HG02870 (cell line): ENCODE measurements around the gene C4A.
"Not testable (repeated sequence)": the region's sequence is repeated elsewhere in the genome, so short reads cannot be mapped to it uniquely, and the experiment has no call there.

Experiments used
- ATAC-seq: cut with Tn5 transposase; IDR thresholded peaks from one replicate; pipeline ENCODE4 v1.9.1; 2021; ENCODE audit warnings: mild to moderate bottlenecking, moderate library complexity; ENCODE audit not compliant: unreplicated experiment

C4A gene

DNA sequence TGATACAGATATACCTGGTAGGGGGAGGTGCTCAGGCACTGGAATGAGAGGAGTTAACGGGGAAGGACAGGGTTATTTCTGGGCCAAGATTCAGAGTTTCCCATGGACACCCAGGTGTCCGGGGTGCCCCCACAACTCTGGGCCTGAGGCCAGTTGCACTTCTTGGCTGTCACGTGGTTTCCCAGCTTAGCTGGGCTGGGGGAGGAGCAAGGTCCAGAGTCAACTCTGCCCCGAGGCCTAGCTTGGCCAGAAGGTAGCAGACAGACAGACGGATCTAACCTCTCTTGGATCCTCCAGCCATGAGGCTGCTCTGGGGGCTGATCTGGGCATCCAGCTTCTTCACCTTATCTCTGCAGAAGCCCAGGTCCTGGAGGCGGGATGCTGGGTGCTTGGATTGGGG, 32.7 kb downstream of the C4A start, which contains the start of gene C4B:
C4B (plus strand) TSS at position 249 of the 400 bp plus-strand sequence; CDS start at position 300, 51 bp downstream.
- ATAC-seq, result not testable (repeated sequence)

DNA sequence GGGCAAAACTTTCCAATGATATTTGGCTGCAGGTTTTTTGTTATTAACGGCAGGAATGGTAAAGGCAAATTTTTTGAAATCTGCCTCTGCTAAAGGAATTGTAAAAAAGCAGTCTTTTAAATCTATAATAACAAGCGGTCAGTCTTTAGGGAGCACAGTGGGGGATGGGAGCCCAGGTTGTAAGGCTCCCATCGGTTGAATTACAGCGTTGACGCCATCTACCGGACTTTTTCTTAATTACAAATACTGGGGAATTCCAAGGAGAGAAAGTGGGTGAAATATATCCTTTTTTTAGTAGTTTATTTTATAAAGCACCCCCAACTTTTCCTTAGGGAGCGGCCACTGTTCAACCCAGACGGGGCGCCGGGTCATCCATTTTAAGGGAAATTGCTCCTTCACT, 40.2 kb downstream of the C4A start:
- ATAC-seq, result not testable (repeated sequence)

DNA sequence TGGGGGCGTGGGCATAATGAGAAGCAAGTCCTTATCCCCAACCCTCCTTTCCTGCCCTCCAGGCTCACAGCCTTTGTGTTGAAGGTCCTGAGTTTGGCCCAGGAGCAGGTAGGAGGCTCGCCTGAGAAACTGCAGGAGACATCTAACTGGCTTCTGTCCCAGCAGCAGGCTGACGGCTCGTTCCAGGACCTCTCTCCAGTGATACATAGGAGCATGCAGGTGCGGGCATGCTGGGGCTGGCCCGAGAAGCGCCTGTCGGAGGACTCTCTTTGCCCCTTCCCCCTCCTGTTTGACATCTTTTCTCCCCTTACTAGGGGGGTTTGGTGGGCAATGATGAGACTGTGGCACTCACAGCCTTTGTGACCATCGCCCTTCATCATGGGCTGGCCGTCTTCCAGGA, 46.8 kb downstream of the C4A start:
- not testable (repeated sequence) for ATAC-seq

DNA sequence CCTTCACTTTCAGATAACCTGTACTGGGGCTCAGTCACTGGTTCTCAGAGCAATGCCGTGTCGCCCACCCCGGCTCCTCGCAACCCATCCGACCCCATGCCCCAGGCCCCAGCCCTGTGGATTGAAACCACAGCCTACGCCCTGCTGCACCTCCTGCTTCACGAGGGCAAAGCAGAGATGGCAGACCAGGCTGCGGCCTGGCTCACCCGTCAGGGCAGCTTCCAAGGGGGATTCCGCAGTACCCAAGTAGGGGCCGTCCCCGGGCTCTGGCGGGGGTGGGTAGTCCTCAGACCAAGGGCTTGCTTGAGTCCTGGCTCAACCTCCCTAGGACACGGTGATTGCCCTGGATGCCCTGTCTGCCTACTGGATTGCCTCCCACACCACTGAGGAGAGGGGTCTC, 47.7 kb downstream of the C4A start:
- not testable (repeated sequence) for ATAC-seq

DNA sequence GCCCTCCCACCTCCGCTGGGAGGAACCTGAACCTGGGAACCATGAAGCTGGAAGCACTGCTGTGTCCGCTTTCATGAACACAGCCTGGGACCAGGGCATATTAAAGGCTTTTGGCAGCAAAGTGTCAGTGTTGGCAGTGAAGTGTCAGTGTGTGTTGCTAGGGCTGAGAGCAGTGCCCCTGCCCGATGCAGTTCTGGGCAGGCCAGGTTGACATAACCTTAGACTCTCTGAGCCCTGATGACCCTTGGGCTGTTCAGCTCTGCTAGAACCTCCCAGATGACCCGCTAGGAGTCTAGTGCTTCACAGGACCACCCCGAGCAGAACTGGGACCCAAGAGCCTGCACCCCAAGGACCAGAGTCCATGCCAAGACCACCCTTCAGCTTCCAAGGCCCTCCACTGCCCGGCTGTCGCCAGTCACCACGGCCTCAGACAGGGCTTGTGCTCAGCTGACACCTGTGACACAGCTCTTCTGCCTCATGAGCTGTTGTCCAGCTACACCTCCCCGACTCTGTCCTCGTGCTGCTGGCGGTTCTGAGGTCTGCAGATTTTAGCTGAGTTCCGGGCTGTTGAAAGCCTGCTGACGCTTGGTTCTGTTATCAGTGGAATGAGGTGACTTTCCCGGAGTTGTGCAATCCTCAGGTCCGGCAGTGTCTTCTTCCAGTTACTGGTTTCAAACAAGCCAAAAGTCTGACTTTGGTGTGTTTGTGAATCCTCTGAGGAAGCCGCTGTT, 53.6 kb downstream of the C4A start:
- ATAC-seq, result not testable (repeated sequence)

DNA sequence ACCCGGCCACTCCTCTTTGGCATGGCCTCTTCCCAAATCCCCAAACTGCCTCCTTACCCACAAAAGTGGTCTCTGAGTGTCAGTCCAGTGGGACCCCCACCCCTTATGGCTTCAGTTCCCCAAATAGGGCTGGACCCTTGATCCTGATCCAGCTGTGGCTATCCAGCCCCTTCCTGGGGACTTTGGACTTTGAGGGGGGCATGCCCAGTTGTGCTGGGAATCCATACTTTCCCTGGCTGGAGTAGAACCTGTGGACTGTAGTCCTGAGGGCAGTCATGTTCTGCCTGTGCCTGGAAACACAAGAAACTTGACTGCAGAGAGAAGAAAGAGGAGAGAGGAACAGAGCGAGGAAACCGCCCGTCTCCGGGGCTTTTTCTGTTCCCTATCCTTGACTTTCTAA, 55.3 kb downstream of the C4A start:
- not testable (repeated sequence) for ATAC-seq

DNA sequence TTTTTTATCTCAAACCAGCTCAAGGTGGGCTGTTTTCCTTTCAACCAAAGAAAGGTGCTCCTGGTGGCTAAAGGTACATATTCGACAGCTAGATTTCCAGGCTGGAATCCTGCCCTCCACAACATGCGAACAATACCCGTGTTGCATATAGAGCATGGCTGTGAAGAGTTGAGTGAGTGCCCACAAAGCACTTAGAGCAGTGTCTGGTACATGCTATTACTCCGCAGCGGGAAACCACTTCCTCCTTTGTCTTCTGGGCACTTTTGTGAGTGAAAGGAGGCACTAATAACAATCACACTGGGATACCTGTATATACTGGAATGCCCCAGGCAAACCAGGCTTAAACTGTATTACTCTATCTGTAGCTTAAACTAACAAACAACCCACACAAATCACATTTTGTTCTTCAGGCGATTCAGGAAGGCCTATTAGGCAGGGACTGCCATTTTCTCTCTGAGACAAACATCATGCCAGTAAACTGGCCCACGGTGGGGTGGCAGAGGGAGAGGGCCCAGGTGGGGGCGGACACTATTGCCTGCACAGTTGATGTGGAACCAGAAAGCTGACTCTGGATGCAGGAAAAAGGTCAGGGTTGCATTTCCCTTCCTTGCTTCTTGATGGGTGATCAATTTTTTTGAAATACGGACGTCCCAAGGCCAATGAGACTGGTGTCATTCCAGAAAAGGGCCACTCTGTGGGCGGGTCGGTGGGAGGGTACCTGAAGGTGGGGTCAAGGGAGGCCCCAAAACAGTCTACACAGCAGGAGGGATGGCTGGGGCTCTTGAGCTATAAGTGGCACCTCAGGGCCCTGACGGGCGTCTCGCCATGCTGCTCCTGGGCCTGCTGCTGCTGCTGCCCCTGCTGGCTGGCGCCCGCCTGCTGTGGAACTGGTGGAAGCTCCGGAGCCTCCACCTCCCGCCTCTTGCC, 56.0 kb downstream of the C4A start, which contains the start of gene CYP21A2:
CYP21A2 (plus strand) TSS at position 818 of the 927 bp plus-strand sequence; CDS start at position 826, 8 bp downstream.
- not testable (repeated sequence) for ATAC-seq

DNA sequence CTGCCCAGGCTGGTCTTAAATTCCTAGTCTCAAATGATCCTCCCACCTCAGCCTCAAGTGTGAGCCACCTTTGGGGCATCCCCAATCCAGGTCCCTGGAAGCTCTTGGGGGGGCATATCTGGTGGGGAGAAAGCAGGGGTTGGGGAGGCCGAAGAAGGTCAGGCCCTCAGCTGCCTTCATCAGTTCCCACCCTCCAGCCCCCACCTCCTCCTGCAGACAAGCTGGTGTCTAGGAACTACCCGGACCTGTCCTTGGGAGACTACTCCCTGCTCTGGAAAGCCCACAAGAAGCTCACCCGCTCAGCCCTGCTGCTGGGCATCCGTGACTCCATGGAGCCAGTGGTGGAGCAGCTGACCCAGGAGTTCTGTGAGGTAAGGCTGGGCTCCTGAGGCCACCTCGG, 57.0 kb downstream of the C4A start:
- not testable (repeated sequence) for ATAC-seq

DNA sequence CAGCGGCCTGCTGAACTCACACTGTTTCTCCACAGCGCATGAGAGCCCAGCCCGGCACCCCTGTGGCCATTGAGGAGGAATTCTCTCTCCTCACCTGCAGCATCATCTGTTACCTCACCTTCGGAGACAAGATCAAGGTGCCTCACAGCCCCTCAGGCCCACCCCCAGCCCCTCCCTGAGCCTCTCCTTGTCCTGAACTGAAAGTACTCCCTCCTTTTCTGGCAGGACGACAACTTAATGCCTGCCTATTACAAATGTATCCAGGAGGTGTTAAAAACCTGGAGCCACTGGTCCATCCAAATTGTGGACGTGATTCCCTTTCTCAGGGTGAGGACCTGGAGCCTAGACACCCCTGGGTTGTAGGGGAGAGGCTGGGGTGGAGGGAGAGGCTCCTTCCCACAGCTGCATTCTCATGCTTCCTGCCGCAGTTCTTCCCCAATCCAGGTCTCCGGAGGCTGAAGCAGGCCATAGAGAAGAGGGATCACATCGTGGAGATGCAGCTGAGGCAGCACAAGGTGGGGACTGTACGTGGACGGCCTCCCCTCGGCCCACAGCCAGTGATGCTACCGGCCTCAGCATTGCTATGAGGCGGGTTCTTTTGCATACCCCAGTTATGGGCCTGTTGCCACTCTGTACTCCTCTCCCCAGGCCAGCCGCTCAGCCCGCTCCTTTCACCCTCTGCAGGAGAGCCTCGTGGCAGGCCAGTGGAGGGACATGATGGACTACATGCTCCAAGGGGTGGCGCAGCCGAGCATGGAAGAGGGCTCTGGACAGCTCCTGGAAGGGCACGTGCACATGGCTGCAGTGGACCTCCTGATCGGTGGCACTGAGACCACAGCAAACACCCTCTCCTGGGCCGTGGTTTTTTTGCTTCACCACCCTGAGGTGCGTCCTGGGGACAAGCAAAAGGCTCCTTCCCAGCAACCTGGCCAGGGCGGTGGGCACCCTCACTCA, 57.7 kb downstream of the C4A start:
- ATAC-seq, result not testable (repeated sequence)

DNA sequence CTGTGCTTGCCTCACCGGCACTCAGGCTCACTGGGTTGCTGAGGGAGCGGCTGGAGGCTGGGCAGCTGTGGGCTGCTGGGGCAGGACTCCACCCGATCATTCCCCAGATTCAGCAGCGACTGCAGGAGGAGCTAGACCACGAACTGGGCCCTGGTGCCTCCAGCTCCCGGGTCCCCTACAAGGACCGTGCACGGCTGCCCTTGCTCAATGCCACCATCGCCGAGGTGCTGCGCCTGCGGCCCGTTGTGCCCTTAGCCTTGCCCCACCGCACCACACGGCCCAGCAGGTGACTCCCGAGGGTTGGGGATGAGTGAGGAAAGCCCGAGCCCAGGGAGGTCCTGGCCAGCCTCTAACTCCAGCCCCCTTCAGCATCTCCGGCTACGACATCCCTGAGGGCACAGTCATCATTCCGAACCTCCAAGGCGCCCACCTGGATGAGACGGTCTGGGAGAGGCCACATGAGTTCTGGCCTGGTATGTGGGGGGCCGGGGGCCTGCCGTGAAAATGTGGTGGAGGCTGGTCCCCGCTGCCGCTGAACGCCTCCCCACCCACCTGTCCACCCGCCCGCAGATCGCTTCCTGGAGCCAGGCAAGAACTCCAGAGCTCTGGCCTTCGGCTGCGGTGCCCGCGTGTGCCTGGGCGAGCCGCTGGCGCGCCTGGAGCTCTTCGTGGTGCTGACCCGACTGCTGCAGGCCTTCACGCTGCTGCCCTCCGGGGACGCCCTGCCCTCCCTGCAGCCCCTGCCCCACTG, 58.6 kb downstream of the C4A start:
- ATAC-seq, result not testable (repeated sequence)

DNA sequence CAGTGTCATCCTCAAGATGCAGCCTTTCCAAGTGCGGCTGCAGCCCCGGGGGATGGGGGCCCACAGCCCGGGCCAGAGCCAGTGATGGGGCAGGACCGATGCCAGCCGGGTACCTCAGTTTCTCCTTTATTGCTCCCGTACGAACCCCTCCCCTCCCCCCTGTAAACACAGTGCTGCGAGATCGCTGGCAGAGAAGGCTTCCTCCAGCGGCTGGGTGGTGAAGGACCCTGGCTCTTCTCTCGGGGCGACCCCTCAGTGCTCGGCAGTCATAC, 59.1 kb downstream of the C4A start:
- ATAC-seq, result not testable (repeated sequence)

DNA sequence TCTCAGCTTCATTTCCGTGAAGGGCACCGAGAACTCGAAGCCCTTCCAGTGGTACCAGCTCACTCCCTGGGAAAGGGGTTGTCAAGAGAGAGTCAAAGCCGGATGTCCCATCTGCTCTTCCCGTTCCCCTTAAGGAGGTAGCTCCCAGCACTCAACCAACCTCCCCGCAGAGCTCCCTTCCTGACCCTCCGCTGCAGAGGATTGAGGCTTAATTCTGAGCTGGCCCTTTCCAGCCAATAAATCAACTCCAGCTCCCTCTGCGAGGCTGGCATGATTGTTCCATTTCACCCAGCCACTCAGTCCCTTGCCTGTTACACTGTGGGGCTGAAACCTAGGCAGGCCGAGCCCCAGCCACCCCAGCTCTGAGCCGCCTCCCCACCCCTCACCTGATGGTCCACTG, 59.5 kb downstream of the C4A start:
- ATAC-seq, result not testable (repeated sequence)

DNA sequence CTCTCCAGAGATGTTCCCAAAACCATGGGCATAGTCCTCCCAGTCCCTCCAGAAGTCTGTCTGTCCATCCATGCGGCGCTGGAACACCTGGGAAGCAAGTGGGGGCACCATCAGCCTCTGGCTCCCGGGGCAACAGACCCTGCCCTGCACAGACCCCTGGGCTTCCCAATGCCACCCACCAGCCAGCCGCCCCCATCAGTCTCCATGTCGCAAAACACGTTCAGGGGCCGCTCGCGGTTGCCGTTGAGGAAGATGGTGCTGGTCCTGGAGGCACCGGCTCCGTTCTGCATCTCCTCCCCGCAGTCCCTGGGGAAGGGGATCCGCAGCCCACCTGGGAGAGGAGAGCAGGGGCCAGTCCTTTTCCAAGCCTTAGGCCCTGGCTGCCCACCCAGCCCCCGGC, 60.4 kb downstream of the C4A start:
- ATAC-seq, result not testable (repeated sequence)

DNA sequence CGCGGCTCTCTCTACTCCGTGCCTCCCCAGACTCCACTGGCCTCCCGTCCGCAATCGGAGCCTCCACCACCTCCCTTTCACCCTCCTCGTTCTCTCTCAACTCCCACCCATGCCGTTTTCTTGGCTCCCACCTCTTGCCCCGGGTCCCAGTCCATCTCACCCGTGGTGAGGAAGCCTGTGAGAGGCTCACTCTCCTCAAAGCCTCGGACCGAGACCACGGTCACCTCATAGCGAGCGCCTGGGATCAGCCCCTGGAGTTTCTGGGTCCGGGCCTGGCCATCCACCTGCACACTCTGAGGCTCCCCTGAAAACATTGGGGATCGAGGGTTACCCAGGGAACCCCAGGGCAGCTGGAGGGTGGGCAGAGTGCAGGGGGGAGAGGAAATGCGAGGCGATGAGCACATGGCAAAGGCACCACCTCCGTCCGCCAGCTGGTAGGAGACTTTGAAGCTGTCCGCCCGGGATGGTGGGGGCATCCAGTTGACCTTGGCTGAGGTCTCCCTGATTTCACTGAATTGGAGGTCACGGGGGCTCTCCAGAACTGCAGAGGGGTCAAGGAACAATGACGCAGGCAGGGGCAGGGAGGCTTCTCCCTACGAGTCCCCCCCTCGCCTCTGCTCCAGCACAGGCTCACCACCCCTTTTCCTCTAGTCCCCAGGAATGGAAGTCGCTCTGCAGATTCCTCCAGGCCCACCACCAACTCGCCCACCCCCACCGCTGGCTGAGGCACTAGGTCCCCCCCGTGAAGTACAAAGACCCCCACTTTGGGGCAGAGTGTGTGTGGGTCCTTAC, 61.9 kb downstream of the C4A start:
- not testable (repeated sequence) for ATAC-seq

DNA sequence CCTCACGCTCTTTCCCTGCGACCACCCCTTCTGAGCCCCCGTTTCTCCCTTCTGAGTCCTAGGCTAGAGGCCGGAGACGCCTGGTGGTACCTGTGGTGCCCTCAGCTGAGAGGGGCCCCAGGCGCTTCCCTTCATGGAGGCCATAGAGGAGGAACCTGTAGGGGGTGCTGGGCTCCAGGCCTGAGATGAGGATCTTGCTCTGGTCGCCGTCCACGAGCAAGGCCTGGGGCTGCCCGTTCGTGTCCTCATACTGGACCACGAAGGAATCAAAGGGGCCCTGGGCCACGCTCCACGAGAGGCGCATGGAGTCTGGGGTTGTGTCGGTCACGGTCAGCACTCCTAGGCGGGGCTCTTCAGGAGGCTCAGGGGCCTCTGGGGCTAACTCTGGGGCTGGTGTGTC, 63.1 kb downstream of the C4A start:
- not testable (repeated sequence) for ATAC-seq

DNA sequence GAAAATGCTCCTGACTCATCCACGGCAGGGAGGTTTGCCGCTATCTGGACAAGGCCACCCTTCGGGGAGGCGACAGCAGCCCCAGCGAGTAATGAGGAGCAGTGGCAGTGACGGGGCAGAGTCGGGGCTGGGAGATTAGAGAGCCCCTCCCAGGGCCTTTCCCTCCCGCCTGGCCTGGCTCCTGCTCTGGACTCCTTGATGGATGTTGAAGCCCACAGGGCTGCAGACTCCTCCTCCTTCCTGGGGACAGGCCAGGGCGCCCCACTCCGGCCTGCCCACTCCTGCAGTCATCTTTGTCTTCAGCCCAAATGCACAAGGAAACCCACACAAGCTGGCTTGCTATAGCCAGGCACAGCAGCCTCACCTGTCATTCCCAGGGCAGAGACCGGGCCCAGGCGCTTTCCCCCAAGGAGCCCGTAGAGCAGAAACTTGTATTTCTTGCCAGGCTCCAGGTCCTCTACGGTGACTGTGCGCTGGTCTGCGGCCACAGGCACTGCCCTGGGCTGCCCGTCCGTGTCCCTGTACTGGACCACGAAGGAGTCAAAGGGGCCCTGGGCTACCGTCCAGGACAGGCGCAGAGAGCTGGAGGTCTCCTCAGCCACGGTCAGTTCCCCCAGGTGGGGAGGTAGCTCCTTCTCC, 64.1 kb downstream of the C4A start:
- no peak for ATAC-seq

DNA sequence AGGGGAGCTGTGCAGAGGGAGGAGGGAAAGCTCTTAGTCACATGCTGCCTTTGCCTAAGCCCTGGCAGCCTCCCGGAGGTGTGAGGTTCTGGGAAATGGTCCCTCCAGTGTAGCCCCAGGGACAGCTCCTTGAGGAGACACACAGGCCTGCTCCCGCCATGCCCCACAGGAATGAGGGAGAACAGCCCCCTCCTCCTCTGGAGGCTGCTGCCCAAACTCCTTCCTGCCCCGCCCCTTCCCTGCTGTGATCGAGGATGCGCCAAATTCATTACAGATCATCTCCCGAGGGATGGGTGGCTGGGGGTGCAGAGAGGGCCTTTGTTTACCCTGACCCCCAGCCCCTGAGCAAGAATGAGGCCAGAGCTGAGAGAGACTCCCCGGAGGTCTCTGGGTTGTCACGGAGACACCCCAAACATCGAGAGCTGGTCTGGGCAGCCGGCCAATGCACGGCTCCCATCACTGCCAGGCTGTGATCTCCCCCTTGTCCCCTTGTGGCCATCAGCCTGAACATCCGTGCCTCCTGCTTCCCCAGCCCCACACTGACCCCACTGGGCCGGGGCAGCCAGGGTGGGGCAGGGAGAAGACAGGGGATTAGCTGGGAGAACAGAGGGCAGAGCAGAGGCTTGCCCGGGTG, 64.7 kb downstream of the C4A start:
- ATAC-seq, result no peak

DNA sequence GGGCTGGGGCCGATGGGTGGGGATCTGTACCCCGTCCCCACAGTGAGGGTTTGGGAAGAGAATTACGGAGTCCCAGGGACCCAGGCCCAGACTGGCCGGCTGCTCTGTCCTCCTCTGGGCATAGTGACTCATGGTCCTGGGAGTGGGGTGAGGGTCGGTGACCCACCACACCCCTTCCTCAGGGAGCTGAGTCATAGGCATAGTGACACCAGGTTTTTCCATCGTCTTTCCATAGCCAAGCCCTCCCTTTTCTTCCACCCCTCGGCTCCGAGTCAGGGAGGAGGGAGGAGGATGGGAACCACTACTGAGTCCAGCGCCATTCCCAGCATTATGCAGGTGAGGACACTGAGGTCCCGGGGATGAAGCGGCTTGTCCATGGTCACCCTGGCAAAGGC, 65.2 kb downstream of the C4A start:
- ATAC-seq, result no peak
